CD14-positive monocyte (primary cell): Measurements from ENCODE around the gene LRCH4. TPM values are rescaled to one million over a fixed set of nuclear protein-coding genes. Genes with fewer than 3 reads are reported as not detected.

Source experiments
- DNase-seq, 3 donors: peaks; one replicate each; pipeline ENCODE4 v3.0.0-alpha.2; 2011 to 2022
- H2AFZ ChIP-seq: 2 replicates; pipeline ENCODE4 v1.6.0; 2012; ENCODE audit warnings: mild to moderate bottlenecking, low read depth, low read length, inconsistent platforms; ENCODE audit not compliant: insufficient read depth, poor library complexity, severe bottlenecking
- H3K27ac ChIP-seq, 2 donors: 1 replicate in 1 of 2; 2 replicates in 1 of 2; pipeline ENCODE4 v1.5.1; 2012 to 2013; ENCODE audit warnings: low read length in 2 of 2, control low read depth in 1 of 2, inconsistent platforms in 1 of 2, low read depth in 1 of 2, mild to moderate bottlenecking in 1 of 2
- H3K27me3 ChIP-seq, 2 donors: one replicate each; pipeline versions ENCODE4 v1.6.0 to v1.6.1; 2011 to 2013; ENCODE audit warnings: low read length in 2 of 2; ENCODE audit not compliant: control insufficient read depth in 2 of 2, insufficient read depth in 2 of 2
- H3K36me3 ChIP-seq, 2 donors: replicated peaks in 1 of 2; 1 replicate in 1 of 2; 2 replicates in 1 of 2; pipeline versions ENCODE4 v1.5.1 to v1.6.1; 2012 to 2013; ENCODE audit warnings: low read length in 2 of 2, control low read depth in 1 of 2, inconsistent platforms in 1 of 2, mild to moderate bottlenecking in 1 of 2; ENCODE audit not compliant: insufficient read depth in 2 of 2, control insufficient read depth in 1 of 2
- H3K4me1 ChIP-seq, 2 donors: 1 replicate in 1 of 2; 2 replicates in 1 of 2; pipeline versions ENCODE4 v1.5.1 to v1.6.1; 2012 to 2013; ENCODE audit warnings: low read length in 2 of 2, control low read depth in 1 of 2, inconsistent platforms in 1 of 2, mild to moderate bottlenecking in 1 of 2, moderate library complexity in 1 of 2; ENCODE audit not compliant: insufficient read depth in 2 of 2, control insufficient read depth in 1 of 2
- H3K4me2 ChIP-seq: replicated peaks from 2 replicates; pipeline ENCODE3; 2012; ENCODE audit warnings: low read length, moderate library complexity, mild to moderate bottlenecking; ENCODE audit not compliant: poor library complexity, severe bottlenecking; ENCODE audit errors: extremely low read depth
- H3K4me3 ChIP-seq, 3 experiments: fragments of 200-600 bp in 1 of 3; sonication (generic) in 1 of 3; replicated peaks in 1 of 3; 1 replicate in 2 of 3; 2 replicates in 1 of 3; pipeline ENCODE4 v1.5.1; 2011 to 2013; ENCODE audit warnings: low read length in 3 of 3, mild to moderate bottlenecking in 3 of 3, control low read depth in 2 of 3, low read depth in 2 of 3, inconsistent platforms in 1 of 3, moderate library complexity in 1 of 3
- H3K79me2 ChIP-seq: 2 replicates; pipeline ENCODE4 v1.6.0; 2012; ENCODE audit warnings: mild to moderate bottlenecking, control low read depth, inconsistent platforms, low read length, moderate library complexity; ENCODE audit not compliant: insufficient read depth
- H3K9ac ChIP-seq: 2 replicates; pipeline ENCODE4 v1.6.0; 2017; ENCODE audit warnings: low read length, mild to moderate bottlenecking; ENCODE audit not compliant: insufficient read depth, poor library complexity, severe bottlenecking
- H3K9me3 ChIP-seq, 2 donors: replicated peaks in 1 of 2; 1 replicate in 1 of 2; 2 replicates in 1 of 2; pipeline versions ENCODE4 v1.5.1 to v1.6.1; 2012 to 2013; ENCODE audit warnings: low read length in 2 of 2, control low read depth in 1 of 2; ENCODE audit not compliant: control insufficient read depth in 1 of 2, insufficient read depth in 1 of 2
- H4K20me1 ChIP-seq: 2 replicates; pipeline ENCODE4 v1.6.0; 2012; ENCODE audit warnings: mild to moderate bottlenecking, low read length, control low read depth, moderate library complexity; ENCODE audit not compliant: insufficient read depth
- H3K27ac Mint-ChIP-seq, 7 donors: one replicate each; pipeline ENCODE4 v1.8.0; 2020; ENCODE audit warnings: mild to moderate bottlenecking in 7 of 7, mixed read lengths in 7 of 7, moderate library complexity in 6 of 7, inconsistent platforms in 2 of 7
- H3K27me3 Mint-ChIP-seq, 3 donors: one replicate each; pipeline ENCODE4 v1.8.0; 2021 to 2022; ENCODE audit warnings: low read depth in 3 of 3, mild to moderate bottlenecking in 3 of 3, mixed read lengths in 3 of 3, moderate library complexity in 3 of 3, inconsistent platforms in 1 of 3
- H3K36me3 Mint-ChIP-seq, 2 donors: one replicate each; pipeline ENCODE4 v1.8.0; 2020; ENCODE audit warnings: mixed read lengths in 2 of 2, inconsistent platforms in 1 of 2, mild to moderate bottlenecking in 1 of 2
- H3K4me1 Mint-ChIP-seq: one replicate; pipeline ENCODE4 v1.8.0; 2020; ENCODE audit warnings: mild to moderate bottlenecking, mixed read lengths
- H3K4me3 Mint-ChIP-seq, 2 donors: one replicate each; pipeline ENCODE4 v1.8.0; 2020; ENCODE audit warnings: mild to moderate bottlenecking in 2 of 2, mixed read lengths in 2 of 2, moderate library complexity in 1 of 2
- H3K9me3 Mint-ChIP-seq, 7 donors: one replicate each; pipeline ENCODE4 v1.8.0; 2020 to 2022; ENCODE audit warnings: mixed read lengths in 7 of 7, mild to moderate bottlenecking in 6 of 7, moderate library complexity in 6 of 7, inconsistent platforms in 2 of 7
- CTCF ChIP-seq: fragments of 200-600 bp; IDR thresholded peaks from one replicate; pipeline ENCODE4 v1.8.0; 2022; ENCODE audit warnings: antibody characterized with exemption, mild to moderate bottlenecking
- WGBS: methylation state at CpG from one replicate; pipeline ENCODE4 v1.1.5; 2013; ENCODE audit warnings: missing lambda C conversion rate; ENCODE audit not compliant: insufficient coverage; 5-methylcytosine and 5-hydroxymethylcytosine counted together
- intact Hi-C, 2 donors: fragments of 100-400 bp; cut with micrococcal nuclease; formaldehyde crosslinking; loops; one replicate each; pipeline versions ENCODE4 v1.15.0 to v1.15.1; 2023
- polyA plus RNA-seq, 3 donors: library from polyadenylated mRNA; depleted of rRNA in 1 of 3; unstranded in 2 of 3; stranded (reverse) in 1 of 3; fragments of 300-500 nt in 2 of 3; fragments of >200 nt in 1 of 3; fragmentation: Illumina TruSeq in 2 of 3; gene quantifications; 1 replicate in 2 of 3; 2 replicates in 1 of 3; pipeline ENCODE4 v1.2.3, GENCODE V29; 2012 to 2021

The LRCH4 gene
- polyA plus RNA-seq, 3 donors, result 132 to 286 (median 134) TPM

DNA sequence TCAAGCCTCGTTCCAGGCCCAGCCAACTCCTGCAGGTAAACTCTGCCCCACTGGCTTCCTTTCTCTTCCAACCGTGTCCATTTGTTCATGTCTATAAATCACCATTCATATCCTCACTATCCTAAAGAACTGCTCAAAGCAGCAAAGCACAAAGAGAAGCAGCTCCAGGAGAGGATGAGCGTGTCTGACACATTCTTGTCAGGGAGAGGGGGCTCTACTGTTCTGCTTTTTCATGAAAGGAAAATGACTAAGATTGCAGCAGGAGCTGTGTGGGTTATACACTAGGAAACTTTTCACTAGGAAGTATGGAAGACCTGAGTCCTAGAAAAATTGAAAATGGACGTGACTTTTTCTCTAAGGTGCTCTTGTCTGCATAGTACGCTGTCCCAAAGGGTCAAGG is 30.2 kb downstream of the LRCH4 start:
- peaks cover 12 to 17% of the 10 kb centered on the region in 2 donors for H3K36me3 Mint-ChIP-seq
- 82% methylated on average over 3 of the region's 5 CpGs for WGBS
- Histone ChIP-seq H3K9me3 (no peaks in the 10 kb centered on the region), H3K4me1 (peaks cover 27 to 34% of the 10 kb centered on the region in 2 donors), H4K20me1 (no peaks in the 10 kb centered on the region), H2AFZ (no peak overlapping the region), H3K36me3 (no peaks in the 10 kb centered on the region), H3K4me2 (no peak overlapping the region), H3K79me2 (no peaks in the 10 kb centered on the region), H3K27ac (peak overlapping the region in 1 of 2 donors; percentile 58), H3K4me3 (no peak overlapping the region), H3K9ac (no peak overlapping the region), H3K27me3 (no peaks in the 10 kb centered on the region)
- H3K9me3 Mint-ChIP-seq, result no peaks in the 10 kb centered on the region
- H3K27me3 Mint-ChIP-seq, result no peaks in the 10 kb centered on the region
- peak in 1 of 3 donors; percentile 27 for DNase-seq
- H3K4me1 Mint-ChIP-seq, result peaks cover 30% of the 10 kb centered on the region
- no peak overlapping the region for H3K4me3 Mint-ChIP-seq
- peak overlapping the region in 6 of 7 donors; percentile 21 to 75 (median 70) for H3K27ac Mint-ChIP-seq
- TF ChIP-seq CTCF, result no peak
- intact Hi-C loops, result loop anchor here (5.0 kb wide), 1 partner anchor 78 kb away; the partner anchor contains the start of gene TSC22D4 (in 2 of the 2)

DNA sequence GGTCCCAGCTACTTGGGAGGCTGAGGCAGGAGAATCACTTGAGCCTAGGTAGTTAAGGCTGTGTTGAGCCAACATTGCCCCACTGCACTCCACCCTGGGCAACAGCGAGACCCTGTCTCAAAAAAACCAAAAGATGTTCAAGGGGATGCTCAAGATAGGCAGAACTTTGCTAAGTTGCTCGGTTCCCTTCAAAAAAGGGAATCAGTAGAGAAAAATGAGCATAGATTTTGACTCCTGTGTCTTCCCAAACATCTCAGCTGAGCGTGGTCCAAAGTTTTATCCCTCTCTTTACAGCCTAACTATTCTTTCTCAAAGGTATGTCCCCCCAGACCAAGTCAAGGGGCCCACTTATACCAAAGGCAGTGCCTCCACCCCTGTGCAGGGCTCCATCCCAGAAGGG is 32.9 kb downstream of the LRCH4 start:
- H3K4me3 ChIP-seq, result no peak overlapping the region
- WGBS, result 90% methylated on average over 3 of the region's 3 CpGs
- Mint-ChIP-seq H3K27me3 (peaks cover 0 to 2% (median 0%) of the 10 kb centered on the region in 3 donors), H3K9me3 (no peaks in the 10 kb centered on the region), H3K27ac (no peak overlapping the region), H3K4me1 (peaks cover 40% of the 10 kb centered on the region), H3K36me3 (peaks cover 12 to 17% of the 10 kb centered on the region in 2 donors), H3K4me3 (no peak overlapping the region)
- no peak overlapping the region for H3K4me2 ChIP-seq
- no peaks in the 10 kb centered on the region for H3K27me3 ChIP-seq
- H3K9me3 ChIP-seq, result no peaks in the 10 kb centered on the region
- H4K20me1 ChIP-seq, result no peaks in the 10 kb centered on the region
- no peak overlapping the region for H3K9ac ChIP-seq
- DNase-seq, result no peak
- H3K36me3 ChIP-seq, result no peaks in the 10 kb centered on the region
- intact Hi-C loops, result no loop called here
- H3K79me2 ChIP-seq, result no peaks in the 10 kb centered on the region
- no peak for TF ChIP-seq CTCF
- peaks cover 33 to 47% of the 10 kb centered on the region in 2 donors for H3K4me1 ChIP-seq
- H2AFZ ChIP-seq, result no peak overlapping the region
- H3K27ac ChIP-seq, result no peak overlapping the region
